ENCODE results near the gene ABI3.
"Not testable (repeated sequence)": the region's sequence is repeated elsewhere in the genome, so short reads cannot be mapped to it uniquely, and the experiment has no call there.

Gene ABI3

GRCh38 chr17:49260011-49260816 is 49.7 kb downstream of the ABI3 start:
- Histone ChIP-seq H3K36me3 (ENCODE audit: insufficient read depth, low read length) (no peaks in the 10 kb centered on the region), H3K4me1 (ENCODE audit: insufficient read depth, low read length) (0 out of 2 replicates have a peak, but pooled peaks cover 5% of the 10 kb centered on the region), H3K9me3 (ENCODE audit: insufficient read depth, low read depth, low read length) (no peaks in the 10 kb centered on the region), H3K9ac (ENCODE audit: low read depth, low read length) (peak overlapping the region; percentile 12; the same call in 1 of the 2 replicates), H3K4me3 (ENCODE audit: low read length) (peak overlapping the region; percentile 63), H3K27ac (ENCODE audit: low read depth, low read length) (no peak overlapping the region), H3K27me3 (ENCODE audit: insufficient read depth, low read length) (peaks cover 23% of the 10 kb centered on the region)
- WGBS = 2% methylated on average over 77 of the region's 77 CpGs

GRCh38 chr17:49260817-49261291 is 50.3 kb downstream of the ABI3 start:
- peaks cover 23% of the 10 kb centered on the region for H3K27me3 ChIP-seq (ENCODE audit: insufficient read depth, low read length)
- WGBS = 57% methylated on average over 11 of the region's 11 CpGs
- H3K9me3 ChIP-seq (ENCODE audit: insufficient read depth, low read depth, low read length) = no peaks in the 10 kb centered on the region
- H3K4me3 ChIP-seq (ENCODE audit: low read length) = peak overlapping the region; percentile 63
- 0 out of 2 replicates have a peak, but pooled peaks cover 5% of the 10 kb centered on the region for H3K4me1 ChIP-seq (ENCODE audit: insufficient read depth, low read length)
- H3K9ac ChIP-seq (ENCODE audit: low read depth, low read length) = no peak overlapping the region
- H3K36me3 ChIP-seq (ENCODE audit: insufficient read depth, low read length) = no peaks in the 10 kb centered on the region
- H3K27ac ChIP-seq (ENCODE audit: low read depth, low read length) = no peak overlapping the region

GRCh38 chr17:49261540-49261939 is 51.0 kb downstream of the ABI3 start:
- not testable (repeated sequence) for H3K36me3 ChIP-seq (ENCODE audit: insufficient read depth, low read length); H3K9me3 ChIP-seq (ENCODE audit: insufficient read depth, low read depth, low read length); H3K4me3 ChIP-seq (ENCODE audit: low read length); H3K27ac ChIP-seq (ENCODE audit: low read depth, low read length); H3K4me1 ChIP-seq (ENCODE audit: insufficient read depth, low read length); H3K9ac ChIP-seq (ENCODE audit: low read depth, low read length)
- peaks cover 23% of the 10 kb centered on the region for H3K27me3 ChIP-seq (ENCODE audit: insufficient read depth, low read length)
- 73% methylated on average over 9 of the region's 9 CpGs for WGBS

GRCh38 chr17:49266233-49266632 is 55.7 kb downstream of the ABI3 start:
- H3K27ac ChIP-seq (ENCODE audit: low read depth, low read length) = no peak overlapping the region
- peaks cover 3% of the 10 kb centered on the region for H3K27me3 ChIP-seq (ENCODE audit: insufficient read depth, low read length)
- H3K9ac ChIP-seq (ENCODE audit: low read depth, low read length) = no peak overlapping the region
- H3K36me3 ChIP-seq (ENCODE audit: insufficient read depth, low read length) = no peaks in the 10 kb centered on the region
- no peaks in the 10 kb centered on the region for H3K9me3 ChIP-seq (ENCODE audit: insufficient read depth, low read depth, low read length)
- H3K4me1 ChIP-seq (ENCODE audit: insufficient read depth, low read length) = 0 out of 2 replicates have a peak, but pooled peaks cover 2% of the 10 kb centered on the region
- no peak overlapping the region for H3K4me3 ChIP-seq (ENCODE audit: low read length)
- 93% methylated on average over 2 of the region's 2 CpGs for WGBS

- no peaks in the 10 kb centered on the region for H3K4me1 ChIP-seq (ENCODE audit: insufficient read depth, low read length)
- H3K9ac ChIP-seq (ENCODE audit: low read depth, low read length) = no peak overlapping the region
- WGBS = 78% methylated on average over 3 of the region's 3 CpGs
- H3K4me3 ChIP-seq (ENCODE audit: low read length) = no peak overlapping the region
- no peak overlapping the region for H3K27ac ChIP-seq (ENCODE audit: low read depth, low read length)
- H3K36me3 ChIP-seq (ENCODE audit: insufficient read depth, low read length) = no peaks in the 10 kb centered on the region
- H3K9me3 ChIP-seq (ENCODE audit: insufficient read depth, low read depth, low read length) = no peaks in the 10 kb centered on the region
- no peaks in the 10 kb centered on the region for H3K27me3 ChIP-seq (ENCODE audit: insufficient read depth, low read length)
Observed at GRCh38 chr17:49267912-49268311, 57.4 kb downstream of the ABI3 start.

GRCh38 chr17:49269356-49269755 is 58.8 kb downstream of the ABI3 start:
- 92% methylated on average over 5 of the region's 5 CpGs for WGBS
- no peaks in the 10 kb centered on the region for H3K9me3 ChIP-seq (ENCODE audit: insufficient read depth, low read depth, low read length)
- no peaks in the 10 kb centered on the region for H3K36me3 ChIP-seq (ENCODE audit: insufficient read depth, low read length)
- H3K4me1 ChIP-seq (ENCODE audit: insufficient read depth, low read length) = no peaks in the 10 kb centered on the region
- no peak overlapping the region for H3K4me3 ChIP-seq (ENCODE audit: low read length)
- no peaks in the 10 kb centered on the region for H3K27me3 ChIP-seq (ENCODE audit: insufficient read depth, low read length)
- H3K27ac ChIP-seq (ENCODE audit: low read depth, low read length) = no peak overlapping the region
- no peak overlapping the region for H3K9ac ChIP-seq (ENCODE audit: low read depth, low read length)
